SK-N-SH treated with all-trans-retinoic acid at 6 μM for 48 hours (cell line): ENCODE results near the gene ADCY1.
"Not testable (repeated sequence)": the region's sequence is repeated elsewhere in the genome, so short reads cannot be mapped to it uniquely, and the experiment has no call there.

Source experiments
- ATAC-seq: fragments of 200-7000 bp; cut with Tn5 transposase; 3 replicates; pipeline ENCODE4 v1.9.1; 2020; ENCODE audit warnings: mild to moderate bottlenecking, moderate library complexity
- BACH2 ChIP-seq: fragments of 250-450 bp; sonication (Bioruptor Pico); IDR thresholded peaks from 2 replicates; pipeline ENCODE4 v1.9.0; 2021; ENCODE audit warnings: mild to moderate bottlenecking, borderline replicate concordance
- CSDC2 ChIP-seq: fragments of 250-450 bp; sonication (Bioruptor Pico); IDR thresholded peaks from 2 replicates; pipeline ENCODE4 v1.5.0; 2020; ENCODE audit warnings: mild to moderate bottlenecking, moderate library complexity
- ESRRG ChIP-seq: fragments of 250-450 bp; sonication (Bioruptor Pico); IDR thresholded peaks from 2 replicates; pipeline ENCODE4 v1.6.1; 2021; ENCODE audit warnings: mild to moderate bottlenecking
- GLIS3 ChIP-seq: fragments of 250-450 bp; sonication (Bioruptor Pico); IDR thresholded peaks from 2 replicates; pipeline ENCODE4 v1.5.0; 2020; ENCODE audit warnings: mild to moderate bottlenecking, moderate library complexity
- ISL1 ChIP-seq: fragments of 250-450 bp; sonication (Bioruptor Pico); IDR thresholded peaks from 2 replicates; pipeline ENCODE4 v2.1.2; 2022; ENCODE audit warnings: mild to moderate bottlenecking, moderate library complexity
- OSR1 ChIP-seq: fragments of 250-450 bp; sonication (Bioruptor Pico); IDR thresholded peaks from 2 replicates; pipeline ENCODE4 v1.8.0; 2022; ENCODE audit warnings: moderate library complexity, mild to moderate bottlenecking, inconsistent platforms
- PPARA ChIP-seq: fragments of 250-450 bp; sonication (Bioruptor Pico); IDR thresholded peaks from 2 replicates; pipeline ENCODE4 v1.5.0; 2020; ENCODE audit warnings: mild to moderate bottlenecking, borderline replicate concordance
- RARB ChIP-seq: fragments of 250-450 bp; sonication (Bioruptor Pico); IDR thresholded peaks from 2 replicates; pipeline ENCODE4 v1.8.0; 2021; ENCODE audit warnings: mild to moderate bottlenecking, moderate library complexity
- TOX ChIP-seq: fragments of 250-450 bp; sonication (Bioruptor Pico); IDR thresholded peaks from 2 replicates; pipeline ENCODE4 v1.8.0; 2021; ENCODE audit warnings: mild to moderate bottlenecking, moderate library complexity, borderline replicate concordance
- ZC3H10 ChIP-seq: fragments of 250-450 bp; sonication (Bioruptor Pico); IDR thresholded peaks from 2 replicates; pipeline ENCODE4 v1.5.1; 2021; ENCODE audit warnings: mild to moderate bottlenecking, moderate library complexity
- ZFP30 ChIP-seq: fragments of 450-650 bp; formaldehyde crosslinking; IDR thresholded peaks from 2 replicates; pipeline ENCODE4 v1.5.0; 2022; ENCODE audit warnings: mild to moderate bottlenecking, moderate library complexity
- ZNF565 ChIP-seq: fragments of 450-650 bp; formaldehyde crosslinking; conservative IDR thresholded peaks from 2 replicates; pipeline ENCODE4 v1.5.0; 2020; ENCODE audit warnings: low read depth, mild to moderate bottlenecking, moderate library complexity
- ZNF70 ChIP-seq: fragments of 450-650 bp; formaldehyde crosslinking; IDR thresholded peaks from 2 replicates; pipeline ENCODE4 v1.5.0; 2020; ENCODE audit warnings: mild to moderate bottlenecking, moderate library complexity
- ZNF8 ChIP-seq: fragments of 450-650 bp; formaldehyde crosslinking; IDR thresholded peaks from 2 replicates; pipeline ENCODE4 v1.5.0; 2020; ENCODE audit warnings: mild to moderate bottlenecking, moderate library complexity
- TF ChIP-seq, protein P1 (sequence below): fragments of 250-450 bp; sonication (Bioruptor Pico); IDR thresholded peaks from 2 replicates; pipeline ENCODE4 v1.5.0; 2020; ENCODE audit warnings: mild to moderate bottlenecking, moderate library complexity
- TF ChIP-seq, protein P2 (sequence below): fragments of 250-450 bp; sonication (Bioruptor Pico); IDR thresholded peaks from 2 replicates; pipeline ENCODE4 v1.8.0; 2021; ENCODE audit warnings: low read depth, mild to moderate bottlenecking, moderate library complexity, borderline replicate concordance
- TF ChIP-seq, protein P3 (sequence below): fragments of 250-450 bp; sonication (Bioruptor Pico); IDR thresholded peaks from 2 replicates; pipeline ENCODE4 v1.5.1; 2021; ENCODE audit warnings: mild to moderate bottlenecking, moderate library complexity
- TF ChIP-seq, protein P4 (sequence below): fragments of 250-450 bp; sonication (Bioruptor Pico); IDR thresholded peaks from 2 replicates; pipeline ENCODE4 v1.8.0; 2020; ENCODE audit warnings: mild to moderate bottlenecking, moderate library complexity, borderline replicate concordance

The ADCY1 gene

DNA sequence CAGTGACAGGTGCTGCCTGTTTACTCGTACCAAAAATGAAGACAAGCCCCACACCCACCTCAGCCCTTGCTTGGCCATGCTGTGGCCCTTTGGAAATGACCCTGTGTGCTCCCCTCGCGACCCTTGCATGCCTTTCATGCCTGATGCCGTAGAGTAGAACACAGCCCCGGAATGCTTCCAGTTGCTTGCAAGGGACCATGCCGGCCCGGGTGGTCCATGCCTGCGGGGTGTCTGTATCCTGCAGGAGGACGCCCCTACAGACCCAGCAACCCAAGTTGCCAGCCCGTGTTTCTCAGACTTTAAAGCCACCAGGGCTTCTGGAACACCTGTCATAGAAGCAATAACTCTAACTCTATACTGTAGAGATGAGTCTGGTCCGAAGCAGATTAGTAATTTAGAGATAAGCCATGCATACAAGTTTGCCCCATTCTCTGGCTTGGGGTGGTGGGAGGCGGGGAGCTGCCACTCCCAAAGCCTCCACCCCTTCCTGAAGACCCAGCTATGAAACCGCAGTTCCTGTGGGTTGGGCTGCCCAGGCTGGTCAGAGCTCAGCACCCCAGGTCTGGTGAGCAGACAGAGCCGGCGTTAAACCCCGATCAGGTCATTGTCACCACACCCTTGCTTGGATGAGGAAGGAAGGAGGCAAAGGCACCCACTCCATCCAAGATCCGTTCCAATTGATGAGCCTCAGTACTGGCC lies 143.5 kb downstream of the ADCY1 start (continued):
- TF ChIP-seq, protein P1, sequence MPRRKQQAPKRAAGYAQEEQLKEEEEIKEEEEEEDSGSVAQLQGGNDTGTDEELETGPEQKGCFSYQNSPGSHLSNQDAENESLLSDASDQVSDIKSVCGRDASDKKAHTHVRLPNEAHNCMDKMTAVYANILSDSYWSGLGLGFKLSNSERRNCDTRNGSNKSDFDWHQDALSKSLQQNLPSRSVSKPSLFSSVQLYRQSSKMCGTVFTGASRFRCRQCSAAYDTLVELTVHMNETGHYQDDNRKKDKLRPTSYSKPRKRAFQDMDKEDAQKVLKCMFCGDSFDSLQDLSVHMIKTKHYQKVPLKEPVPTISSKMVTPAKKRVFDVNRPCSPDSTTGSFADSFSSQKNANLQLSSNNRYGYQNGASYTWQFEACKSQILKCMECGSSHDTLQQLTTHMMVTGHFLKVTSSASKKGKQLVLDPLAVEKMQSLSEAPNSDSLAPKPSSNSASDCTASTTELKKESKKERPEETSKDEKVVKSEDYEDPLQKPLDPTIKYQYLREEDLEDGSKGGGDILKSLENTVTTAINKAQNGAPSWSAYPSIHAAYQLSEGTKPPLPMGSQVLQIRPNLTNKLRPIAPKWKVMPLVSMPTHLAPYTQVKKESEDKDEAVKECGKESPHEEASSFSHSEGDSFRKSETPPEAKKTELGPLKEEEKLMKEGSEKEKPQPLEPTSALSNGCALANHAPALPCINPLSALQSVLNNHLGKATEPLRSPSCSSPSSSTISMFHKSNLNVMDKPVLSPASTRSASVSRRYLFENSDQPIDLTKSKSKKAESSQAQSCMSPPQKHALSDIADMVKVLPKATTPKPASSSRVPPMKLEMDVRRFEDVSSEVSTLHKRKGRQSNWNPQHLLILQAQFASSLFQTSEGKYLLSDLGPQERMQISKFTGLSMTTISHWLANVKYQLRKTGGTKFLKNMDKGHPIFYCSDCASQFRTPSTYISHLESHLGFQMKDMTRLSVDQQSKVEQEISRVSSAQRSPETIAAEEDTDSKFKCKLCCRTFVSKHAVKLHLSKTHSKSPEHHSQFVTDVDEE (CRISPR knock-in tag) = no peak
- no peak for TF ChIP-seq ZFP30

- TF ChIP-seq PPARA (no peak), TOX (CRISPR knock-in tag) (no peak), ZNF565 (CRISPR knock-in tag) (no peak)
- ATAC-seq = no peak; the same call in 2 of the 3 replicates
These were observed 144.5 kb downstream of the ADCY1 start for GRCh38 chr7:45718464-45719330.

GRCh38 chr7:45720989-45721388 lies 146.8 kb downstream of the ADCY1 start:
- ATAC-seq = no peak
- TF ChIP-seq PPARA (no peak), OSR1 (no peak), ZC3H10 (no peak), ZNF8 (CRISPR knock-in tag) (no peak), ZNF70 (CRISPR knock-in tag) (no peak), GLIS3 (CRISPR knock-in tag) (no peak), CSDC2 (CRISPR knock-in tag) (no peak), BACH2 (no peak), ZNF565 (CRISPR knock-in tag) (no peak)
- TF ChIP-seq, protein P2, sequence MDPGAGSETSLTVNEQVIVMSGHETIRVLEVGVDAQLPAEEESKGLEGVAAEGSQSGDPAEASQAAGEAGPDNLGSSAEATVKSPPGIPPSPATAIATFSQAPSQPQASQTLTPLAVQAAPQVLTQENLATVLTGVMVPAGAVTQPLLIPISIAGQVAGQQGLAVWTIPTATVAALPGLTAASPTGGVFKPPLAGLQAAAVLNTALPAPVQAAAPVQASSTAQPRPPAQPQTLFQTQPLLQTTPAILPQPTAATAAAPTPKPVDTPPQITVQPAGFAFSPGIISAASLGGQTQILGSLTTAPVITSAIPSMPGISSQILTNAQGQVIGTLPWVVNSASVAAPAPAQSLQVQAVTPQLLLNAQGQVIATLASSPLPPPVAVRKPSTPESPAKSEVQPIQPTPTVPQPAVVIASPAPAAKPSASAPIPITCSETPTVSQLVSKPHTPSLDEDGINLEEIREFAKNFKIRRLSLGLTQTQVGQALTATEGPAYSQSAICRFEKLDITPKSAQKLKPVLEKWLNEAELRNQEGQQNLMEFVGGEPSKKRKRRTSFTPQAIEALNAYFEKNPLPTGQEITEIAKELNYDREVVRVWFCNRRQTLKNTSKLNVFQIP (CRISPR knock-in tag) = no peak
- TF ChIP-seq, protein P3, sequence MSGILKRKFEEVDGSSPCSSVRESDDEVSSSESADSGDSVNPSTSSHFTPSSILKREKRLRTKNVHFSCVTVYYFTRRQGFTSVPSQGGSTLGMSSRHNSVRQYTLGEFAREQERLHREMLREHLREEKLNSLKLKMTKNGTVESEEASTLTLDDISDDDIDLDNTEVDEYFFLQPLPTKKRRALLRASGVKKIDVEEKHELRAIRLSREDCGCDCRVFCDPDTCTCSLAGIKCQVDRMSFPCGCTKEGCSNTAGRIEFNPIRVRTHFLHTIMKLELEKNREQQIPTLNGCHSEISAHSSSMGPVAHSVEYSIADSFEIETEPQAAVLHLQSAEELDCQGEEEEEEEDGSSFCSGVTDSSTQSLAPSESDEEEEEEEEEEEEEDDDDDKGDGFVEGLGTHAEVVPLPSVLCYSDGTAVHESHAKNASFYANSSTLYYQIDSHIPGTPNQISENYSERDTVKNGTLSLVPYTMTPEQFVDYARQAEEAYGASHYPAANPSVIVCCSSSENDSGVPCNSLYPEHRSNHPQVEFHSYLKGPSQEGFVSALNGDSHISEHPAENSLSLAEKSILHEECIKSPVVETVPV (CRISPR knock-in tag) = no peak
- TF ChIP-seq, protein P4, sequence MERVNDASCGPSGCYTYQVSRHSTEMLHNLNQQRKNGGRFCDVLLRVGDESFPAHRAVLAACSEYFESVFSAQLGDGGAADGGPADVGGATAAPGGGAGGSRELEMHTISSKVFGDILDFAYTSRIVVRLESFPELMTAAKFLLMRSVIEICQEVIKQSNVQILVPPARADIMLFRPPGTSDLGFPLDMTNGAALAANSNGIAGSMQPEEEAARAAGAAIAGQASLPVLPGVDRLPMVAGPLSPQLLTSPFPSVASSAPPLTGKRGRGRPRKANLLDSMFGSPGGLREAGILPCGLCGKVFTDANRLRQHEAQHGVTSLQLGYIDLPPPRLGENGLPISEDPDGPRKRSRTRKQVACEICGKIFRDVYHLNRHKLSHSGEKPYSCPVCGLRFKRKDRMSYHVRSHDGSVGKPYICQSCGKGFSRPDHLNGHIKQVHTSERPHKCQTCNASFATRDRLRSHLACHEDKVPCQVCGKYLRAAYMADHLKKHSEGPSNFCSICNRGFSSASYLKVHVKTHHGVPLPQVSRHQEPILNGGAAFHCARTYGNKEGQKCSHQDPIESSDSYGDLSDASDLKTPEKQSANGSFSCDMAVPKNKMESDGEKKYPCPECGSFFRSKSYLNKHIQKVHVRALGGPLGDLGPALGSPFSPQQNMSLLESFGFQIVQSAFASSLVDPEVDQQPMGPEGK (CRISPR knock-in tag) = no peak

GRCh38 chr7:45721686-45722598 lies 147.8 kb downstream of the ADCY1 start:
- peak; percentile 16; the same call in 1 of the 3 replicates for ATAC-seq
- TF ChIP-seq RARB (CRISPR knock-in tag) (no peak), ESRRG (CRISPR knock-in tag) (no peak), GLIS3 (CRISPR knock-in tag) (no peak), ZC3H10 (no peak), ZNF70 (CRISPR knock-in tag) (no peak), ISL1 (CRISPR knock-in tag) (no peak)
- TF ChIP-seq, protein P2 (CRISPR knock-in tag) = no peak
- TF ChIP-seq, protein P4 (CRISPR knock-in tag) = no peak

DNA sequence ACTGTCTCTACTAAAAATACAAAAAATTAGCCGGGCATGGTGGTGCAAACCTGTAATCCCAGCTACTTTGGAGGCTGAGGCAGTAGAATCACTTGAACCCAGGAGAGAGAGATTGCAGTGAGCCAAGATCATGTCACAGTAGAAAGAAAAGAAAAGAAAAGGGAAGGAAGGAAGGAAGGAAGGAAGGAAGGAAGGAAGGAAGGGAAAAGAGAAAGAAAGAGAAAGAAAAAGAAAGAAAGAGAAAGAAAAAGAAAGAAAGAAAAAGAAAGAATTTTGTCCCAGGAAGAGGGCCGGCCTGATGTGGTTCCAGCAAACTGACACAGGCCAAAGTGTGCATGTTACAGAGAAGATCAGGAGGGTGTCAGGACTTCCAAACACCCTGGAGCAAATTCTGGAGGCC lies 151.1 kb downstream of the ADCY1 start:
- not testable (repeated sequence) for ATAC-seq
